ENCODE data around the gene ZFP64.
"Not testable (repeated sequence)": the region's sequence is repeated elsewhere in the genome, so short reads cannot be mapped to it uniquely, and the experiment has no call there.

Gene ZFP64

DNA sequence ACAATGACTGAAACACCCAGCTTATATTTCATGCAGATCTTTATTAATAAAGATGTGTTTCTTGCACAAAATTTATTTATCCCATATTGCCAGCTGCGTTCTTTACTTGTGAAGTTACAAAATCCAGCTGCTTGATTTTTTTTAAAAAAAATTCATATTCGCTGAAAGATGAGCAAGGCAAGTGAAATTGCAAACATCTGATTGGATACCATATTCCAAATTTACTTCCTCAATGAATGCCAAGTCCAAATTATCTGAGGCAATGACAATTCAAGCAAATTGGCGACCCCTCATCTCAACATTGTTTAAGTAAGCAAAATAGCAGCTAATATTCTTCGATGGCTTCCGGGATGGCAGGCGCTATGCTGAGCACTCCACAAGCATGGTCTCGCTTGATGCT, 37.7 kb downstream of the ZFP64 start:
- no peak for DNase-seq

DNA sequence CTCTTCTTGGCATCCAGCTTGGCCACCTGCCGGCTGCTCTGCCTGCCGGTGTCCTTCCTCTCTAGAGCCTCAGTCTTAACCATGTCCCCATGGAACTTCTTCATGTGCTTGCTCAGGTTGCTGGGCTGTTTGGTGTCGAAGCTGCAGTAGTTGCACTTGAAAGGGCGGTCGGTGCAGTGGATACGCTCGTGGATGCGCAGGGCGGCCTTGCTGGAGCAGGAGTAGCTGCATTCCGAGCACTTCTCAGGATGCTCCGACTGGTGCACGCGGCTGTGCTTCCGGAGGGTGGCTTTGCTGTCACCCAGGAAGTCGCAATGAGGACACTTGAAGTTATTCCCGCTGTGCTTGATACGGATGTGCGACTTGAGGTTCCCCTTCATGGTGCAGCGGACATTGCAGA, 38.7 kb downstream of the ZFP64 start:
- no peak for DNase-seq

DNA sequence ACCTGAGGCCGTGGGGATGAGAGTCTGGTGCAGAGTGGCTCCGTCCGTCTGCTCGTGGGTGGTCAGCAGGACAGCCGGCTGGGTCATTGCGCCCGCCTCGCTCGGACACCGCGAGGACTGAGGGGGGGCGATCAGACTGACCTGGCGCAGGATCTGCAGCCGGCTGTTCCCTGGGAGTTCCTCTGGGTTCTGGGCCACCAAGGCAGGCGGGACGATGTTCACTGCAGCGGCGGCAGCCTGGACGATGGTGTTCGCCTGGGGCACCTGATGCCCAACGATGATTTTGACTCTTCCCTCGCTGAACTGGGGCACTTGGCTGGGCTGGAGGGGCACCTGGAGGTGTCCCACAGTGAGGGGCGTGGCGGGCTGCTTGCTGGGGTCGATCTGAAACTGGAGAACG, 39.2 kb downstream of the ZFP64 start:
- no peak for DNase-seq

DNA sequence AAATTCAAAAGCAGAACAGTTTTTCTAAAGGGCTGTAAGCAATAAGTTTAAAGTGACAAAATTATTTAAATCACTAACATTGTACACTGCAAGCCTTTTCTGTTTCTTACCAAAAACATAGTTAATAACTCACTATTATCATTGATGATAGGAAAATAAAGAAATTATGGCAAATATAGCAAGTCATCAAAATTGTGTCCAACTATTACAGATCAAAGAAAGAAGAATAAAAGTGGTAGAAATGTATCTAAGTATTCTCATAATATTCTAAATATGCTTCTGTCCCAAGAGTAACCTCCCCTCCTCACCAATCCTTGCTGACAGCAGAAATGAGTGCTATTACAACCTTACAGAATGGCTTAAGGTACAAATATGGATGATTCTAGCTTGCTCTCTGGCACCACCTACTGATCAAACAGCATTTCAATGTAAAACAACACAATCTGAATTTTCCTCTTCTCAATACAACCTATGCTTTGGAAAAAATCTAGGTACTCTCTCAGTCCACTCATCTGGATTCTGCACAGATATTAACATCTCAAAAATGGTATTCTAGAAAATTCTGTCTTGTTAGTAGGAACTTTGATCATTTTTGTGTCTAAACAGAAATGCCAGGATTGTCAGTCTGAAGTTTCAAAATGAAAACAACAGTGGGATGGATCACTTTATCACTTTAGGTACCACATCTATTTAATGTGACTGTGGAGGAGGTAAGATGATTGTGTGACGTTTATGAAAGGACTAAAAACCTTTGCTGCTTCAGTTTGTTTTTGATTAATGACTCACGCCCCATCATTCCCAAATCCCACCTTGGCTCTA, 40.9 kb downstream of the ZFP64 start:
- DNase-seq = peak; percentile 52

DNA sequence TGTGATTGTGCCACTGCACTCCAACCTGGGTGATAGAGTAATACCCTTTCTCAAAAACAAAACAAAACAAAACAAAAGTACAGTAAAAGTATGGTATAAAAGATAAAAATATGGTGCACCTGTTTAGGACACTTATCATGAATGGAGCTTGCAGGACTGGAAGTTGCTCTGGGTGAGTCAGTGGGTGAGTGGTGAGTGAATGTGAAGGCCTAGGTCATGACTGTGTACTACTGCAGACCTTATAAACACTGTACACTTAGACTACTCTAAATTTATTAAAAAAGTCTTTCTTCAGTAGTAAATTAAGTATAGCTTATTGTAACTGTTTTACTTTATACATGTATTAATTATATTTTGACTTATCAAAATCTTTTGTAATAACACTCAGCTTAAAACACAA, 46.0 kb downstream of the ZFP64 start:
- no peak for DNase-seq

DNA sequence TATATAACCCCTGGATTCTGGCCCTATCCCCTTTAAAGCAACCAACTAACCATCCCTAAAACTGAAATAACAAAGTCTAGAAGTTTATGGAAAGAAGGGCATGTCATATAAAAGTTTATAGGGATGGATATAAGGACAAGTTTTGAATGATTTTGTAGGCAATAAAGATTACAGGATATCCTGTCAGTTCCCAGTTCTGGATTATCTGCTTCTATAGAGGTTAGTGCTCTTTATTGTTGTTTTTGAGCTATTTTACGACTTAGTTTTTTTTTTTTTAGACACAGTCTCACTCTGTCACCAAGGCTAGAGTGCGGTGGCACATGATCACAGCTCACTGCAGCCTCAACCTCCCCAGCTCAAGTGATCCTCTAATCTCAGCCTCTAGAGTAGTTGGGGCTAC, 48.3 kb downstream of the ZFP64 start:
- no peak for DNase-seq

DNA sequence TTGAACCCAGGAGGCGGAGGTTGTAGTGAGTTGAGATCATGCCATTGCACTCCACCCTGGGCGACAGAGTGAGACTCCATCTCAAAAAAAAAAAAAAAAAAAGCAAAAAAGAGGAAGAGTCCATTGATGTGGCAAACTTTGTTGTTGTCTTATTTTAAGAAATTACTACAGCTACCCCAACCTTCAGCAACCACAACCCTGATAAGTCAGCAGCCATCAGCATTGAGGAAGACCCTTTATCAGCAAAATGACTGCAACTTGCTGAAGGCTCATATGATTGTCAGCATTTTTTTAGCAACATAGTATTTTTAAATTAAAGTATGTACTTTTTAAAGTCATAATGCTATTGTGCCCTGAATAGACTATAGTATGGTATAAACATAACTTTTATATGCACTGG, 48.8 kb downstream of the ZFP64 start:
- no peak for DNase-seq

DNA sequence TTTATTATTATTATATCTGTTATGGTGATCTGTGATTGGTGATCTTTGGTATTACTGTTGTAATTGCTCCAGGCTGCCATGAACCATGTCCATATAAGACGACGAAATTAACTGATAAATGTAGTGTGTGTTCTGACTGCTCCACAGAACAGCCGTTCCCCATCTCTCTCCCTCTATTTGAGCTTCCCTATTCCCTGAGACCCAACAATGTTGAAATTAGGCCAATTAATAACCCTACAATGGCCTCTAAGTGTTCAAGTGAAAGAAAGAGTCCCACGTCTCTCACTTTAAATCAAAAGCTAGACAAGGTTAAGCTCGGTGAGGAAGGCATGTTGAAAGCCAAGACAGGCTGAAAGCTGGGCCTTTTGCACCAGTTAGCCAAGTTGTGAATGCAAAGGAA, 51.6 kb downstream of the ZFP64 start:
- no peak for DNase-seq

DNA sequence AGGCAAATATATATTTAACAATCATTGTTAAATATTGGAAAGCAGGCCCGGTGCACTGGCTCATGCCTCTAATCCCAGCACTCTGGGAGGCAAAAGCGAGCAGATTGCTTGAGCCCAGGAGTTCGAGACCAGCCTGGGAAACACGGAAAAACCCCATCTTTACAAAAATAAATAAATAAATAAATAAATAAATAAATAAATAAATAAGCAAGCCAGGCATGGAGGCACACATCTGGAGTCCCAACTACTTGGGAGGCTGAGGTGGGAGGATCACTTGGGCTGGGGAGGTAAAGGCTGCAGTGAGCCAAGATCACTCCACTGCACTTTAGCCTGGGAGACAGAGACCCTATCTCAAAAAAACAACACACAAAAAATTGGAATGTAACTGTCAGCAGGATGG, 53.7 kb downstream of the ZFP64 start:
- no peak for DNase-seq

DNA sequence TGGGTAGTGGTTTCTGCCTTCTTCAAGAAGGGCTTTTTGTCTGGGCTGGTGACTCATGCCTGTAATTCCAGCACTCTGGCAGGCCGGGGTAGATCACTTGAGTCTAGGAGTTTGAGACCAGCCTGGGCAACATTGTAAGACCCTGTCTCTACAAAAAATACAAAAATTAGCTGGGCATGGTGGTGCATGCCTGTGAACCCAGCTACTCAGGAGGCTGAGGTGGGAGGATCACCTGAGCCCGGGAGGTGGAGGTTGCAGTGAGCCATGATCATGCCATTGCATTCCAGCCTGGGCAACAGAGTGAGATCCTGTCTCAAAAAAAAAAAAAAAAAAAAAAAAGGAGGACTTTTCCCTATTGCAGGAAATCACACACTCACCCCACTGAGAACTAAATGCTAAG, 57.9 kb downstream of the ZFP64 start:
- not testable (repeated sequence) for DNase-seq

DNA sequence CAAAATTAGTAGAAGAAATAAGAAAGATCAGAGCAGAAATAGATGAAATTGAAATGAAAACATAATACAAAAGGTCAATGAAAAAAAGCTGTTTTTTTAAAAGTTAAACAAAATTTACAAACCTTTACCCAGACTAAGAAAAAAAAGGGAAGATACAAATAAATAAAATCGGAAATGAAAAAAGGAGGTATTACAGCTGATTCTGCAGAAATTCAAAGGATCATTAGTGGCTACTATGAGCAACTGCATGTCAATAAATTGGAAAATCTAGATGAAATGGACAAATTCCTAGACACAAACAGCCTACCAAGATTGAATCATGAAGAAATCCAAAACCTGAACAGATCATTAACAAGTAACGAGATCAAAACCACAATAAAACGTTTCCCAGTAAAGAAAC, 59.2 kb downstream of the ZFP64 start:
- no peak for DNase-seq

DNA sequence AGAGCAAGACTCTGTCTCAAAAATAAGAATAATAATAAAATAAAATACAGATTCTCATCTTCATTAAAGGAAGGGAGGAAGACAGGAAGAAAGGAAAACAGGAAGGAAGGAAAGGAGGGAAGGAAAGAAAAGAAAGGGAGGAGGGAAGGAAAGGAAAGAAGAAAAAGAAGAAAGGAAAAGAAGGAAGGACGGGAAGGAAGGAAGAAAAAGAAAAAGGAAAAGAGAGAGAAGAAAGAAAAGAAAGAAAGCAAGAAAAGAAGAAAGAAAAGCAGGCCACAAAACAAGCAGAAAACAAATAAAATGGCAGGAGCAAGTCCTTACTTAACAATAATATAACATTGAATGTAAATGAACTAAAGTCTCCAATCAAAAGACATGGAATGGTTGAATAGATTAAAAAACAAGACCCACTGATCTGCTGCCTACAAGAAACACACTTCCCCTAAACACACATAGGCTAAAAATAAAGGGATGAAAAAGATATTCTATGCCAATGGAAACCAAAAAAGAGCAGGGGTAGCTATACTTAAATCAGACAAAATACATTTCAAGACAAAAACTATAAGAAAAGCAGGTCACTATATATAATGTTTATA, 60.4 kb downstream of the ZFP64 start:
- no peak for DNase-seq

DNA sequence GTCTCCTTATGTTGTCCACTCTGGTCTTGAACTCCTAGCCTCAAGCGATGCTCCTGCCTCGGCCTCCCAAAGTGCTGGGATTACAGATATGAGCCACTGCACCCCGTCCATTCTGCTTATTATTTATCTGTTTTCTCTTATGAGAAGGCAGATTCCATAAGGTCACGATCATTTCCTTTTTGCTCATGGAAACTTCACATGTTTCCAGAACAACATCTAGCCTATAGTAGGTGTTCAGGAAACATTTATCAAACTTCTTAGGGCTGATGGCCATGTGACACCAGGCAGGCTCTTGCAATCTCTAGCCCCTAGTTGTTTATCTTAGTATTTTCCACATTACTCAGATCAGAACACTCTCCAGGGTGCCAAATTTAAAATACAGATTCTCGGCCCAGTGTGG, 61.2 kb downstream of the ZFP64 start:
- DNase-seq = no peak

DNA sequence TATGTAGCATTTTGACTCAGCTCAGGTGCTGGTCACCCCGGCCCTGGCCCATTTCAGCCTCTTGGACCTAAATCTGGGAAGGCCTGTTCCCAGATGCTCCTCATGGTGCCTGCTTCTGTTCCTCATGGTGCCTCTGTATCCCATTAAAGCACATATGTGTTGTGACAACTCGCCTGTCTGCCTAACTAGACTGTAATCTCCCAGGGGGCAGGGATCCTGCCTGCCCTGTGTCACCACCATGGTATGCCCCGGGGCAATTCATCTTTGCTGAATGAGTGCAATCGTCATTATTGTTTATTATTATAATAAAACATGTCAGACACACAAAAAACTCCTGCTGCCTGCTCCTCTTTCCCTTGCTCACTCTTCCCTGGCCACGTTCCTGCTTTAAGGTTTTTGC, 62.0 kb downstream of the ZFP64 start:
- no peak for DNase-seq

DNA sequence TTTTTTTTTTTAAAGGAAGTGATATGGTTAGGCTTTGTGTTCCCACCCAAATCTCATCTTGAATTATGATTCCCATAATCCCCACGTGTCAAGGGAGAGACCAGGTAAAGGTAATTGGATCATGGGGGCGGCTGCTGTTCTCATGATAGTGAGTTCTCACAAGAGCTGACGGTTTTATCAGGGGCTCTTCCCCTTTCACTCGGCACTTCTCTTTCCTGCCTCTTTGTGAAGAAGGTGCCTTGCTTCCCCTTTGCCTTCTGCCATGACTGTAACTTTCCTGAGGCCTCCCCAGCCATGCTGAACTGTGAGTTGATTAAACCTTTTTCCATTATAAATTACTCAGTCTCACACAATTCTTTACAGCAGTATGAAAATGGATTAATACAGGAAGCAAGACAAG, 64.3 kb downstream of the ZFP64 start:
- DNase-seq = no peak

DNA sequence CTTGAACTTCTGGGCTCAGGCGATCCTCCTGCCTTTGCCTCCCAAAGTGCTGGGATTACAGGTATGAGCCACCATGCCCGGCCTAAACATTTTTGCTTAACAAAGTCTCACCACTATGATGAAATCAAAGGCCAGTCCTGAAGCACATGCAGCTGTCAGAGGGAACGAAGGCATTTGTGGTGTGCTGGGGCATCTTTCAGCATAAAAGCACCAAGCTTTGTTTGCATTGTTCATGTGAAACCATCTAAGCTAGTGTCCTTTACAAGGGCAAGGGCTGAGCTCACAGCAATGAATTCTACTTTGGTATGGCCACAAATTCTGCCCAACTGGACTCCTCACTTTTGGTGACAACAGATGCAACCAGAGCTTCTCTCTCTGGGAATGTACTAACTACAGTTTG, 66.8 kb downstream of the ZFP64 start:
- no peak for DNase-seq

DNA sequence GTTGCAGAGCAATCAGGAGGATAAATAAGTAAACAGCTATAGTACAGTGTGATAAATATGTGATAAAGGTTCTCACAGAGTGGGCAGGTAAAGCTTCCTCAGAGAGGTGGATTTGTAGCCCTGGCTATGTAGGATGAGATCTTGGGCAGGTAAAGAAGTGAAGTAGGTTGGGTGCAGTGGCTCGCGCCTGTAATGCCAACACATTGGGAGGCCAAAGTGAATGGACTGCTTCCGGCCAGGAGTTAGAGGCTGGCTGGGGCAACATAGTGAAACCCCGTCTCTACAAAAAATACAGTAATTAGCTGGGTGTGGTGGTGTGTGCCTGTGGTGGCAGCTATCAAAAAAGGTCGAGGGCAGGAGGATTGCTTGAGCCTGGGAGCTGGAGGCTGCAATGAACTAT, 72.9 kb downstream of the ZFP64 start:
- DNase-seq = no peak

DNA sequence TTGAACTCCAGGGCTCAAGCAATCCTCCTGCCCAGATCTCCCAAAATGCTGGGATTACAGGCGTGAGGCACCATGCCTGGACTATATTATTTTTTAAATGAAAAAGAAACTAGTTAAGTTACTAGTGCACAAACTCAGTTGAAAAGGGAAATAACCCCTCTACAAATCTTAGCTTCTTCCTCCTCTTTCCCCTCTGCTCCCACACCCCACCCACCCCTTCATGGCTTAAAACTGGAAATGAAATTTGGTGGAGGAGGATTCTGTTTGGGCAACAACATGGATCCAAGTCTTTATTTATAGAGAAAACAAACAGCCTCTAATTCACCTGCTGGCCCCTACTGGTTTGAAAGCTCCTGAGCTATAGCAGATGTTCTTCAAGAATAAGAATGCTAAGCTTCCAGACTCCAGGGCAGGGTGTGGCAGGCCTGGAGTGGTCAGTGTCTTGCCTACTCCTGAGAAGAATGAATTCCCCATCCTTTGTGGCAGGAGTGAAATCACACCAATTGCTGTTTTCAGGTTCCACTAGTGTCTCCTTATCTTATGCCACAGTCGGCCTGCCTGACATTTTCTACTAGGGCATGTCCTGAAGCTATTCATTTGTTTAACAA, 73.5 kb downstream of the ZFP64 start:
- DNase-seq = no peak

DNA sequence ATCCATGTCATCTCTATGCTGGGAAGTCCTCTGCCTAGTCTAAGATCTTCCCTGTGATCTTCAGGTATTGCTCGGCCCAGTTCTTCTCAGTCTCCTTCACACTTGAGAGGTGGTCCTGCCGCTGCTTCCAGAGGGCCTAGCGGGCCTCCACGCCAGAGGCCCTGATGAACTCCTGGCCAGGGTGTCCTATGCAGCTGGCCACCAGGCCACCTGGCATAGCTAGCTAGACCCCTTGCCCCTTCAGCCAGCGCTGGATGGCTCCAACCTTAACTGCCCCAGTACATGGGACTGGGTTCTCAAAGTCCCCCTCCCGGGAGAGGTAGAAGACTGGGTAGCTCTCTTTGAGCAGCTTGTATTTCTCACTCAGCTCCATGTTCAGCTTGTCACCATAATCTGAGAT, 81.1 kb downstream of the ZFP64 start:
- DNase-seq = no peak

DNA sequence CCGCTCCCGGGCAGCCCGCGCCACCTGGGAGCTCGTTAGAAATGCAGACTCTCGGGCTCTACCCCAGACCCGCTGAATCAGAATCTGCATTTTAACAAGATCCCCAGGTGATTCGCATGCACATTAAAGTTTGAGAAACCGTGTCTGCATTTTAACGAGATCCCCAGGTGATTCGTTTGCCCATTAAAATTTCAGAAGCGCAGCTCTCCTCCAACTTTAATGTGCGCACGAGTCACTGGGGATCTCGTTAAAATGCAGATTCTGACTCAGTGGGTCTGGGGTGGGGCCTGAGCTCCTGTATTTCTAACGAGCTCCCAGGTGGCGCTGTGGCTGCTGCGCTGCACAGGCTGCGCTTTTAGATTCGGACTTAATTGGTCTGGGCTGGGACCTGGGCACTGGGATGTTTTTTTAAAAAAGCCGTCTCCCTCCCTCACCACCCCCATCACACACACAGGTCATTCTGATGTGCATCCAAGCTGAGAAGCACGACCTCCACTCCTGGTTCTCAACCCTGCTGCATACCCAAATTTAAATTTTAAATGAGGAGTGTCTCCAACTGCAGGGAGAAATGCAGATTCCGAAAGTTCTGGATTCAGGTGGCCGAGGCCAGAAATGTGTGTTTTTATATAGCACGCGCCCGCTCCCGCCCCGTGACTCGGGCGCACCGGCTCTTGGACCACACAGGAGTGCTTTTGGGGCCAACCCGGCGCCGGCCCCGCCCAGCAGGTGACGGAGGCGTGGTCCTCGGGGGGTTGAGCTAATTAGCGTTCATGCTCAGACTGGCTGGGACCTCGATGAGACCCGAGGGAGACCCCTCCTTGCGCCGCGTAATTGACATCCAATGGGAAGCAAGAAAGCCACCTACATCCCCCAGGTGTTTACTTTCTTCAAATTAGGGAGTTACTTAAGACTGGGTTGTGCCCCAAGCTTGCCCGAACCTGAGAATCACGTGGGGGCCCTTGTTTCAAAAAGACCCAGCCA, 85.8 kb downstream of the ZFP64 start:
- DNase-seq = peak; percentile 35

DNA sequence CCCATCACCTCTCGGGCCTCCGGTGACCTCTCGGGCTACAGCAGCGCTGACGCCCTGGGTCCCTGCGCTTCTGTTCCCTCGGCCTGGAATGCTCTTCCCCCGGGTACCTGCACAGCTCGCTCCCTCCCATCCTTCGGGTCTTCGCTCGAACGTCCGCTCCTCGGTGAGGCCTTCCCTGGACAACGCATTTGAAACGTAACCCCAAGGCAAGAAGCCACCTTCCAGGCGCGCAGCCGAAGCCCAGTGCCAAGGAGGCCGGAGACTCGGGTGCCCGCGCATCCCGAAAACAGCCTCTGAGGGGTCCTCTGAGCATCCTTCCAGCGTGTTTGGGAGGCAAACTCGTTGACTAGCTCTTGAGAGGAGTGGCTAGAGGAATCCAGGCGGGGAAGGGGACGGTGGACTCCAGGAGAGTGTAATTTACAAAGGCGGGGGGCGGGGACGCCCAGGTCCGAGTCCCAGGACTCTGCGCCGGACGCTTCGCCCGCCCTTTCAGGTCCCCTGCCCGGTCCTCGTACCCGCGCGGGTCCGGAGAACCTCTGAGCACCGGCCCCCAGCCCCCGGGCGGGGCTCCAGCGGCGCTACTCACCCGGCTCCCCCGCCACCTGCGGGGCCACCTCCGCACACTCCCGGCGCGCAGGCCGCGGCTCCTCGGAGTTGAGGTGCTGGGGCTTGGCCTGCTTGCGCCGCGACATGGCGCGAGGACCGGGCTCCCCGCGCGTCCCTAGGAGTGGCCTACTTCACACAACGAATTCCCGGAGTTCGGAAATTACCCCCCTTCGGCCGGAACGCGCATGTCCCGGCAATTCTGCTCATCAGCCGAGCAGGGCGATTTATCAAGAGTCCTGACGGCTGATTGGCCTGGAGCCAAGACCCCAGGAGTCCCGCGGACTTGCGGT, 86.8 kb downstream of the ZFP64 start:
- no peak for DNase-seq

DNA sequence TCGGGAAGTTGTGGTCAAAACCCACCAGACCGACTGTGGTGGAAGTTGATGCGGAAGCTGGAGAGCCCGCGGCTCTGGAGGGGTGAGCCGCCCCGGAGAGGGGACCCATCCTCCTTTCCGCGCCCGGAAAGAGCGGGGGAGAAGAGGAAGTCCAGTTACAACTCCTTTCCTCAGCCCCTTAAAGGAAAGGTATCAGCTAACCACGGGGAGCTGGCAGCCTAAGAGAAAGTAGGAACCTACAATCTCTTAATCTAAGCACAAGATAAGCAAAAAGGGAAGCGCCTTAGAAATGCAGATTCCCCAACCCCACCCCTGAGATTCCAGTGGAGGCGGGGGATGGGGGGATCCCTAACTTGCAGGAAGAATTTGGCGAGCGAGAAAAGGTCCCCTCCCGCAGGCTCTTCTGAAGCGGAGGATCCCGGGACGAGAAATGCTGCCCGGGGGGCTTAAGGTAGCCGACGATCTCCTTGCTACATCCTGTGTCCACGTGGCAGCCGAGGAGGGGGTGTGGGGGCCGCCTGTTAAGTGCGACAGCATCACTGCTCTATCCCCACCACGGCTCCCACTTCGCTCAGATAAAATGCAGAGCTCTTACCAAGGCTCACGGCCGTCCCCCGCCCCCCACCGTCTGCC, 87.5 kb downstream of the ZFP64 start:
- no peak for DNase-seq
